ENCODE measurements around the gene SLC22A23. TPM values are rescaled to one million over a fixed set of nuclear protein-coding genes. Genes with fewer than 3 reads are reported as not detected.
A peak's percentile ranks its signal among the peaks of the same experiment; 100 is the strongest.

Gene SLC22A23
- total RNA-seq, 1 donor from 2014 or later, result 18.7 TPM

DNA sequence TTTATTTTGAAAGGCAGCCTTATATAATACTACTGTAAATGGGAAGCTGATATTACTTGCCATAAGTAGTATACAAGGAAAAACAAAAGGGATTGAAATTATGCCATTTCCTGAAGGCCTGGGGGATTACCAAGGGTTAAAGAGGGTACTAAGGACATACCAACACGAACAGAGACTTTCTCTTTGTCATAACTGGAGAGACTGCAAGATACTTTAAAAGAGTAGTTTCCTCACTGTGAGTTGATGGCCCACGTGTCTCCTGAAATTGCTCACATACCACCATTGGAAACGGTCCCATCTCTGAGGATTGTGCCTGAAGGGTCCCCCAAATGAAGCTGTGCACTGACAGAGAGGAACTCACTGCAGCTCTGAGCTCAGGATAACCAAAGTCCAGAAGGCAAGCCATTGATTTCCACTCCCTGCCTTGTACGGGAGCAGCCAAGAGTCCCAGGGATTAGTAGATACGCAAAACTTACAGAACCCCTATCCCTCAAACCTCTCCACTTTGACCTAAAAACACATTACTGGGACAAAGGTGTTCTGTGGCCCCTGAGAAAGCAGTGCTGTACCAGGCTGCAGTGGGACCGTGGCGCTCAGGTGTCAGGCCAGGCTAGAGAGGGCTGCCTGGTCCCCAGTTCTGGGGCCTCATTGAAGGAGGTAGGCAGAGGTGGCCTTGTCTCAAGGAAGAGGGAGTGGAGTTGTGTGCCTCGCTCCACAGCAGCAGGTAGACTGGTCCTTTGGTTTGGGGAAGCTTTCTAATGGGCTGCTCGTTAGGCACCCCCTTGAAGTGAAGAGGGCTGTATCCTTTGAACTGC lies 182.9 kb downstream of the SLC22A23 start:
- no peak for DNase-seq (ENCODE audit: low read depth)
- FAIRE-seq, result peak; percentile 7
- H3K4me3 ChIP-seq (ENCODE audit: low read depth, low read length), result no peak overlapping the region
- peaks cover 4% of the 10 kb centered on the region for H3K36me3 ChIP-seq (ENCODE audit: control insufficient read depth, insufficient read depth, low read length)
- no peaks in the 10 kb centered on the region for H3K27me3 ChIP-seq (ENCODE audit: control insufficient read depth, insufficient read depth, low read length)
- TF ChIP-seq, protein P1, sequence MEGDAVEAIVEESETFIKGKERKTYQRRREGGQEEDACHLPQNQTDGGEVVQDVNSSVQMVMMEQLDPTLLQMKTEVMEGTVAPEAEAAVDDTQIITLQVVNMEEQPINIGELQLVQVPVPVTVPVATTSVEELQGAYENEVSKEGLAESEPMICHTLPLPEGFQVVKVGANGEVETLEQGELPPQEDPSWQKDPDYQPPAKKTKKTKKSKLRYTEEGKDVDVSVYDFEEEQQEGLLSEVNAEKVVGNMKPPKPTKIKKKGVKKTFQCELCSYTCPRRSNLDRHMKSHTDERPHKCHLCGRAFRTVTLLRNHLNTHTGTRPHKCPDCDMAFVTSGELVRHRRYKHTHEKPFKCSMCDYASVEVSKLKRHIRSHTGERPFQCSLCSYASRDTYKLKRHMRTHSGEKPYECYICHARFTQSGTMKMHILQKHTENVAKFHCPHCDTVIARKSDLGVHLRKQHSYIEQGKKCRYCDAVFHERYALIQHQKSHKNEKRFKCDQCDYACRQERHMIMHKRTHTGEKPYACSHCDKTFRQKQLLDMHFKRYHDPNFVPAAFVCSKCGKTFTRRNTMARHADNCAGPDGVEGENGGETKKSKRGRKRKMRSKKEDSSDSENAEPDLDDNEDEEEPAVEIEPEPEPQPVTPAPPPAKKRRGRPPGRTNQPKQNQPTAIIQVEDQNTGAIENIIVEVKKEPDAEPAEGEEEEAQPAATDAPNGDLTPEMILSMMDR (IDR thresholded peaks at IDR 0.05; ENCODE audit: insufficient read depth, low read length, severe bottlenecking), result no peak

DNA sequence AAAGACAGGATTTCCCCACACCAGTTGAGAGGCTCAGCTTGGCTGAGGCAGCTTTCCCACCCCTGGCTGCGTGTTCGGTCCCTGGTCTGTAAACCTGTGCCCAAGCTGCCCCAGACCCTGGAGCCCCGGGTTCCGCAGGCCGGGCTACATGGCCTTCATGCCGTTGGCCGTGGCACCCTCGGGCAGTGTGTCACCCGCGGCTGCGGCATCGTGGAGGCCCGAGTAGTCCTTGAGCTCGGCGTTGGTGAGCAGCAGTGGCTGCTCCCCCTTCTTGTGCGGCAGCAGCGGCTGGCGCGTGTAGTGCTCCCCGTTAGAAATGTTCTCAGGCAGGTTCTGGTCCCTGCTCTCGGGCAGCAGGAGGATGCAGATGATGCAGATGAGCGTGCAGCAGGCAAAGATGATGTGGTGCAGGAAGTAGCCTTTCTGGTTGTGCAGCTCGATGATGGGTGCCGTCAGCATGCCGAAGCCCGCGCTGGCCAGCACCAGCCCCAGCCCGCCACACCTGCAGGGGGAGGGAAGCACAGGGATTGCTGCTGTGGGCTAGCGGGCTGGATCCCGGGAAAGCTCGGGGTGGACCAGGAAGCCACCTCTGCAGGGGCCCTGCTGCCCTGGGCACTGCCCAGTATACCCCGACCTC lies 183.8 kb downstream of the SLC22A23 start:
- DNase-seq (ENCODE audit: low read depth) (no peak), FAIRE-seq (no peak)
- TF ChIP-seq, protein P1 (IDR thresholded peaks at IDR 0.05; ENCODE audit: insufficient read depth, low read length, severe bottlenecking), result no peak
- Histone ChIP-seq H3K36me3 (ENCODE audit: control insufficient read depth, insufficient read depth, low read length) (peaks cover 4% of the 10 kb centered on the region), H3K27me3 (ENCODE audit: control insufficient read depth, insufficient read depth, low read length) (no peaks in the 10 kb centered on the region), H3K4me3 (ENCODE audit: low read depth, low read length) (no peak overlapping the region)

- Histone ChIP-seq H3K4me3 (ENCODE audit: low read depth, low read length) (no peak overlapping the region), H3K27me3 (ENCODE audit: control insufficient read depth, insufficient read depth, low read length) (no peaks in the 10 kb centered on the region), H3K36me3 (ENCODE audit: control insufficient read depth, insufficient read depth, low read length) (peaks cover 2% of the 10 kb centered on the region)
- FAIRE-seq (no peak), DNase-seq (ENCODE audit: low read depth) (no peak)
- TF ChIP-seq, protein P1 (IDR thresholded peaks at IDR 0.05; ENCODE audit: insufficient read depth, low read length, severe bottlenecking), result no peak
Observed at GRCh38 chr6:3271756-3272155, 185.1 kb downstream of the SLC22A23 start.

GRCh38 chr6:3270258-3270657 lies 186.6 kb downstream of the SLC22A23 start:
- Histone ChIP-seq H3K36me3 (ENCODE audit: control insufficient read depth, insufficient read depth, low read length) (peaks cover 2% of the 10 kb centered on the region), H3K4me3 (ENCODE audit: low read depth, low read length) (no peak overlapping the region), H3K27me3 (ENCODE audit: control insufficient read depth, insufficient read depth, low read length) (no peaks in the 10 kb centered on the region)
- TF ChIP-seq, protein P1 (IDR thresholded peaks at IDR 0.05; ENCODE audit: insufficient read depth, low read length, severe bottlenecking), result no peak
- DNase-seq (ENCODE audit: low read depth) (no peak), FAIRE-seq (no peak)

GRCh38 chr6:3269281-3269975 lies 187.4 kb downstream of the SLC22A23 start:
- TF ChIP-seq, protein P1 (IDR thresholded peaks at IDR 0.05; ENCODE audit: insufficient read depth, low read length, severe bottlenecking), result no peak
- peaks cover 4% of the 10 kb centered on the region for H3K36me3 ChIP-seq (ENCODE audit: control insufficient read depth, insufficient read depth, low read length)
- H3K4me3 ChIP-seq (ENCODE audit: low read depth, low read length), result no peak overlapping the region
- no peak for DNase-seq (ENCODE audit: low read depth)
- FAIRE-seq, result no peak
- H3K27me3 ChIP-seq (ENCODE audit: control insufficient read depth, insufficient read depth, low read length), result no peaks in the 10 kb centered on the region

Data from bronchial epithelial cell (primary cell).